Nucleus accumbens (tissue), 56 donors: ENCODE measurements around the gene CTR9.
A peak's percentile ranks its signal among the peaks of the same experiment; 100 is the strongest.

Experiments
- DNase-seq, 56 donors: peaks; one replicate each; lab custom pipeline; 2025; lab: John Stamatoyannopoulos, UW

CTR9 gene

GRCh38 chr11:10750838-10751580 is at the start of gene CTR9:
Gene CTR9 (plus strand): TSS chr11:10751246. CDS start chr11:10751413, 167 bp downstream.
- DNase-seq: peak; percentile 57 to 95 (median 90)

GRCh38 chr11:10701982-10702381 is 49.1 kb upstream of the CTR9 start:
- DNase-seq: no peak

GRCh38 chr11:10708131-10708530 is 42.9 kb upstream of the CTR9 start:
- DNase-seq: no peak

GRCh38 chr11:10709299-10710086 is 41.6 kb upstream of the CTR9 start:
- no peak for DNase-seq

- peak in 32 of 56 donors; percentile 9 to 71 (median 32) for DNase-seq
Observed at GRCh38 chr11:10715571-10715970, 35.5 kb upstream of the CTR9 start.

- DNase-seq: no peak
Observed at GRCh38 chr11:10716122-10716521, 34.9 kb upstream of the CTR9 start.

- no peak for DNase-seq
Observed at GRCh38 chr11:10716543-10717259, 34.3 kb upstream of the CTR9 start.

GRCh38 chr11:10719616-10720015 is 31.4 kb upstream of the CTR9 start:
- DNase-seq: no peak

GRCh38 chr11:10720881-10721376 is 30.1 kb upstream of the CTR9 start:
- DNase-seq: no peak

GRCh38 chr11:10722307-10722706 is 28.7 kb upstream of the CTR9 start:
- DNase-seq: no peak

GRCh38 chr11:10725114-10725906 is 25.7 kb upstream of the CTR9 start:
- DNase-seq: no peak

GRCh38 chr11:10725907-10726253 is 25.2 kb upstream of the CTR9 start:
- no peak for DNase-seq

- no peak for DNase-seq
Observed at GRCh38 chr11:10727146-10727851, 23.7 kb upstream of the CTR9 start.

- DNase-seq: no peak
Observed at GRCh38 chr11:10728154-10728553, 22.9 kb upstream of the CTR9 start.

GRCh38 chr11:10728789-10729472 is 22.1 kb upstream of the CTR9 start:
- peak in 4 of 56 donors; percentile 4 to 31 (median 12) for DNase-seq

GRCh38 chr11:10730151-10730550 is 20.9 kb upstream of the CTR9 start:
- no peak for DNase-seq

- no peak for DNase-seq
Observed at GRCh38 chr11:10731064-10731680, 19.9 kb upstream of the CTR9 start.
